ENCODE data around the gene RAB11B. TPM values are rescaled to one million over a fixed set of nuclear protein-coding genes. Genes with fewer than 3 reads are reported as not detected.
"Not testable (repeated sequence)": the region's sequence is repeated elsewhere in the genome, so short reads cannot be mapped to it uniquely, and the experiment has no call there.

The RAB11B gene
- total RNA-seq, 4 donors from 2014 or later, result 28.6 to 71.8 (median 36.1) TPM

DNA sequence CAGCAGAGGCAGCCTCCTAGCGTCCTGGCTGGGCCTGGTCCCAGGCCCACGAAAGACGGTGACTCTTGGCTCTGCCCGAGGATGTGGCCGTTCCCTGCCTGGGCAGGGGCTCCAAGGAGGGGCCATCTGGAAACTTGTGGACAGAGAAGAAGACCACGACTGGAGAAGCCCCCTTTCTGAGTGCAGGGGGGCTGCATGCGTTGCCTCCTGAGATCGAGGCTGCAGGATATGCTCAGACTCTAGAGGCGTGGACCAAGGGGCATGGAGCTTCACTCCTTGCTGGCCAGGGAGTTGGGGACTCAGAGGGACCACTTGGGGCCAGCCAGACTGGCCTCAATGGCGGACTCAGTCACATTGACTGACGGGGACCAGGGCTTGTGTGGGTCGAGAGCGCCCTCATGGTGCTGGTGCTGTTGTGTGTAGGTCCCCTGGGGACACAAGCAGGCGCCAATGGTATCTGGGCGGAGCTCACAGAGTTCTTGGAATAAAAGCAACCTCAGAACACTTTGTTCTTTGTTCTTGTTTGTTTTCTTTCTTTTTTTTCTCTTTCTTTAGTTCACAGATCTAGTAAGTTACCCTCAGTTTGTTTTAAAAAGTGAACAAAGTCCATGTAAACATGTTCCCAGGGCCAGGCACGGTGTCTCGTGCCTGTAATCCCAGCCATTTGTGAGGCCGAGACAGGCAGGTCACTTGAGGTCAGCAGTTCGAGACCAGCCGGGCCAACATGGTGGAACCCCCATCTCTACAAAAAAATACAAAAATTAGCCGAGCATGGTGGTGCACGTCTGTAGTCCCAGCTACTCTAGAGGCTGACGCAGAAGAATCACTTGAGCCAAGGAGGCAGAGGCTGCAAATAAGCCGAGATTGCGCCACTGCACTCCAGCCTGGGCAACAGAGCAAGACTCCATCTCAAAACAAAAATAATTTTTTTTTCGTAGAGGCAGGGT, 16.0 kb upstream of the RAB11B start:
- peaks cover 0 to 11% (median 4%) of the 10 kb centered on the region in 3 donors for H3K4me1 ChIP-seq
- H3K27ac ChIP-seq, result peak overlapping the region in 2 of 4 donors; percentile 49 to 60
- ATAC-seq, result peak; percentile 73
- no peaks in the 10 kb centered on the region for H3K27me3 ChIP-seq
- peak; percentile 33 for TF ChIP-seq POLR2AphosphoS5 (IDR thresholded peaks at IDR 0.05)
- TF ChIP-seq, protein P1, sequence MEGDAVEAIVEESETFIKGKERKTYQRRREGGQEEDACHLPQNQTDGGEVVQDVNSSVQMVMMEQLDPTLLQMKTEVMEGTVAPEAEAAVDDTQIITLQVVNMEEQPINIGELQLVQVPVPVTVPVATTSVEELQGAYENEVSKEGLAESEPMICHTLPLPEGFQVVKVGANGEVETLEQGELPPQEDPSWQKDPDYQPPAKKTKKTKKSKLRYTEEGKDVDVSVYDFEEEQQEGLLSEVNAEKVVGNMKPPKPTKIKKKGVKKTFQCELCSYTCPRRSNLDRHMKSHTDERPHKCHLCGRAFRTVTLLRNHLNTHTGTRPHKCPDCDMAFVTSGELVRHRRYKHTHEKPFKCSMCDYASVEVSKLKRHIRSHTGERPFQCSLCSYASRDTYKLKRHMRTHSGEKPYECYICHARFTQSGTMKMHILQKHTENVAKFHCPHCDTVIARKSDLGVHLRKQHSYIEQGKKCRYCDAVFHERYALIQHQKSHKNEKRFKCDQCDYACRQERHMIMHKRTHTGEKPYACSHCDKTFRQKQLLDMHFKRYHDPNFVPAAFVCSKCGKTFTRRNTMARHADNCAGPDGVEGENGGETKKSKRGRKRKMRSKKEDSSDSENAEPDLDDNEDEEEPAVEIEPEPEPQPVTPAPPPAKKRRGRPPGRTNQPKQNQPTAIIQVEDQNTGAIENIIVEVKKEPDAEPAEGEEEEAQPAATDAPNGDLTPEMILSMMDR (IDR thresholded peaks at IDR 0.05), result no peak
- H3K9me3 ChIP-seq, result no peaks in the 10 kb centered on the region
- 77 to 81% methylated on average over 3 to 16 of the region's 26 CpGs for WGBS, 2 donors (ENCODE audit: low coverage in 1 of 2)
- H3K4me3 ChIP-seq, result no peak overlapping the region
- H3K36me3 ChIP-seq, result peaks cover 0 to 34% of the 10 kb centered on the region in 2 donors

DNA sequence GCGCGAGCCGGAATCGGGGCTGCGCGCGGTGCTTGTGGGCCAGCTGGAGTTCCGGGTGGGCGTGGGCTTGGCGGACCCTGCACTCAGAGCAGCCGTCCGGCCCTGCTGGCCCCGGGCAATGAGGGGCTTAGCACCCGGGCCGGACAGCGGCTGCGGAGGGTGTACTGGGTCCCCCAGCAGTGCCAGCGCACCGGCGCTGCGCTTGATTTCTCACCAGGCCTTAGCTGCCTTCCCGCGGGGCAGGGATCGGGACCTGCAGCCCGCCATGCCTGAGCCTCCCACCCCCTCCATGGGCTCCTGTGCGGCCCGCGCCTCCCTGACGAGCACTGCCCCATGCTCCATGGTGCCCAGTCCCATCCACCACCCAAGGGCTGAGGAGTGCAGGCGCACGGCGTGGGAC, 14.4 kb upstream of the RAB11B start:
- Histone ChIP-seq H3K36me3 (peaks cover 0 to 39% of the 10 kb centered on the region in 2 donors), H3K4me1 (peaks cover 0 to 11% (median 4%) of the 10 kb centered on the region in 3 donors)
- H3K9me3 ChIP-seq, H3K27me3 ChIP-seq, ATAC-seq, H3K27ac ChIP-seq, H3K4me3 ChIP-seq: not testable (repeated sequence)
- WGBS, 2 donors (ENCODE audit: low coverage in 1 of 2), result no CpG with 5 or more reads among the region's 32 CpGs

DNA sequence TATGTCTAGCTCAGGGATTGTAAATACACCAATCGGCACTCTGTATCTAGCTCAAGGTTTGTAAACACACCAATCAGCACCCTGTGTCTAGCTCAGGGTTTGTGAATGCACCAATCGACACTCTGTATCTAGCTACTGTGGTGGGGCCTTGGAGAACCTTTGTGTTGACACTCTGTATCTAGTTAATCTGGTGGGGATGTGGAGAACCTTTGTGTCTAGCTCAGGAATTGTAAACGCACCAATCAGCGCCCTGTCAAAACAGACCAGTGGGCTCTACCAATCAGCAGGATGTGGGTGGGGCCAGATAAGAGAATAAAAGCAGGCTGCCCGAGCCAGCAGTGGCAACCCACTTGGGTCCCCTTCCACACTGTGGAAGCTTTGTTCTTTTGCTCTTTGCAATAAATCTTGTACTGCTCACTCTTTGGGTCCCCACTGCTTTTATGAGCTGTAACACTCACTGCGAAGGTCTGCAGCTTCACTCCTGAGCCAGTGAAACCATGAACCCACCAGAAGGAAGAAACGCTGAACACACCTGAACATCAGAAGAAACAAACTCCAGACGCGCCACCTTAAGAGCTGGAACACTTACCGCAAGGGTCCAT, 13.7 kb upstream of the RAB11B start:
- not testable (repeated sequence) for H3K9me3 ChIP-seq, H3K27ac ChIP-seq, ATAC-seq, H3K4me3 ChIP-seq, H3K27me3 ChIP-seq
- Histone ChIP-seq H3K36me3 (peaks cover 0 to 33% of the 10 kb centered on the region in 2 donors), H3K4me1 (peaks cover 0 to 11% (median 4%) of the 10 kb centered on the region in 3 donors)
- 68 to 100% methylated on average over 1 to 4 of the region's 10 CpGs for WGBS, 2 donors (ENCODE audit: low coverage in 1 of 2)

DNA sequence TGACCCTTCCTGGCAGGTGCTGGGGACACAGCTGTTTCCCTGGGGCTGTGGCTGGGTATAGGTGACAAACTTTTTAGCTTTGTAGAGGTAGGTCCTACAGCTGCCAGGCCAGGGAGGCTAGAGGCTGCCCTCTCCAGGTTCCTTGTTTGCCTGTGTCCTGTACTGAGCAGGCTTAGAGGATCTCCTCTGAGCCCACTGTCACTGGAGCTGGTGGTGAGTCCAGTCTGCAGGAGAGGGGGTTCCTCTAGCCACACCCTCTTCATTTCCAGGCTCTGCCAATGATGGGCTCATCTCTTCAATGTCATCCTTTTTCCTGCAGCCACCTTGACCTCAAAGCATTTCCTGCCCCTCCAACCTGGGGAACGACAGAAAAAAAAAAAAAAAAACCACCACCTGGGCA, 12.6 kb upstream of the RAB11B start:
- H3K27ac ChIP-seq, result no peak overlapping the region
- WGBS, 2 donors (ENCODE audit: low coverage in 1 of 2), result 83% methylated on average over 1 of the region's 1 CpG
- no peaks in the 10 kb centered on the region for H3K9me3 ChIP-seq
- H3K4me1 ChIP-seq, result peaks cover 0 to 11% (median 4%) of the 10 kb centered on the region in 3 donors
- ATAC-seq, result no peak
- H3K4me3 ChIP-seq, result no peak overlapping the region
- TF ChIP-seq, protein P1 (IDR thresholded peaks at IDR 0.05), result no peak
- TF ChIP-seq POLR2A (IDR thresholded peaks at IDR 0.05), result no peak
- TF ChIP-seq EP300 (IDR thresholded peaks at IDR 0.05), result no peak
- no peak for TF ChIP-seq POLR2AphosphoS5 (IDR thresholded peaks at IDR 0.05)
- H3K27me3 ChIP-seq, result no peaks in the 10 kb centered on the region
- H3K36me3 ChIP-seq, result peaks cover 0 to 32% of the 10 kb centered on the region in 2 donors

DNA sequence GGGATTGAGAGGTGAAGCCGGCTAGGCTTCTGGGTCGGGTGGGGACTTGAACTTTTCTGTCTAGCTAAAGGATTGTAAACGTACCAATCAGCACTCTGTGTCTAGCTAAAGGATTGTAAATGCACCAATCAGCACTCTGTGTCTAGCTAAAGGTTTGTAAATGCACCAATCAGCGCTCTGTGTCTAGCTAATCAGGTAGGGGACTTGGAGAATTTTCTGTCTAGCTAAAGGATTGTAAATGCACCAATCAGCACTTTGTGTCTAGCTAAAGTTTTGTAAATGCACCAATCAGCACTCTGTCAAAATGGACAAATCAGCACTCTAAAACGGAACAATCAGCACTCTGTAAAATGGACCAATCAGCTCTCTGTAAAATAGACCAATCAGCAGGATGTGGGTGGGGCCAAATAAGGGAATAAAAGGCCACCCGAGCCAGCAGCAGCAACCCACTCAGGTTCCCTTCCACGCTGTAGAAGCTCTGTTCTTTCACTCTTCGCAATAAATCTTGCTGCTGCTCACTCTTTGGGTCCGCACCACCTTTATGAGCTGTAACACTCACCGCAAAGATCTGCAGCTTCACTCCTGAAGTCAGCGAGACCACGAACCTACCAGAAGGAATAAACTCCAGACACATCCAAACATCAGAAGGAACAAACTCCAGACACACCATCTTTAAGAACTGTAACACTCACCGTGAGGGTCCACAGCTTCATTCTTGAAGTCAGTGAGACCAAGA, 10.8 kb upstream of the RAB11B start:
- not testable (repeated sequence) for H3K4me3 ChIP-seq, H3K9me3 ChIP-seq, ATAC-seq, H3K27ac ChIP-seq, H3K27me3 ChIP-seq, H3K4me1 ChIP-seq
- H3K36me3 ChIP-seq, result peaks cover 0 to 25% of the 10 kb centered on the region in 2 donors
- WGBS, 2 donors (ENCODE audit: low coverage in 1 of 2), result 86 to 90% methylated on average over 5 to 10 of the region's 13 CpGs

DNA sequence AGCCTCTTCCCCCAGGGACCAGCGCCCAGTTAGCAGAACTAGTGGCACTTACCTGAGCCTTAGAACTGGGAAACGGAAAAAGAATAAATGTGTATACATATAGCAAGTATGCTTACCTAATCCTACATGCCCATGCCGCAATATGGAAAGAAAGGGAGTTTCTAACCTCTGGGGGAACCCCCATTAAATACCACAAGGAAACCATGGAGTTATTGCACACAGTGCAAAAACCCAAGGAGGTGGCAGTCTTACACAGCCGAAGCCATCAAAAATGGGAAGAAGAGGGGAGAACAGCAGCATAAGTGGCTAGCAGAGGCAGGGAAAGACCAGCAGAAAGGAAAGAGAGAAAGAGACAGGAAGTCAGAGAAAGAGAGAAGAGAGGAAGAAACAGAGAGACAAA, 5.6 kb upstream of the RAB11B start:
- H3K27me3 ChIP-seq, ATAC-seq, H3K4me3 ChIP-seq, H3K4me1 ChIP-seq, H3K27ac ChIP-seq, H3K36me3 ChIP-seq, H3K9me3 ChIP-seq: not testable (repeated sequence)
- WGBS, 2 donors (ENCODE audit: low coverage in 1 of 2), result 62 to 91% methylated on average over 3 to 4 of the region's 4 CpGs

DNA sequence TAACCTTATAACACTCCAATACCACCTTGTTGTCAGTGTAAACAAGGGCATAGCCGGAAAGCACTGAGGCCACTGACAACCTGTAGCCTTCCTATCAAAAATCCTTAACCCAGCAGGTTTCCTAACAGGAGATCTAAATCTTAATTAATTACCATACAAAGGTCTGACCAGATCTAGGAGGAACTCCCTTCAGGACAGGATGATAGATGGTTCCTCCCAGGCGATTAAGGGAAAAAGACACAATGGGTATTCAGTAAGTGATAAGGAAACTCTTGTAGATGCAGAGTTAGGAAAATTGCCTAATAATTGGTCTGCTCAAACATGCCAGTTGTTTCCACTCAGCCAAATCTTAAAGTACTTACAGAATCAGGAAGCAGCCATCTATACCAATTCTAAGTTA, 5.1 kb upstream of the RAB11B start:
- H3K27me3 ChIP-seq, H3K4me1 ChIP-seq, H3K27ac ChIP-seq, H3K36me3 ChIP-seq, H3K4me3 ChIP-seq, ATAC-seq, H3K9me3 ChIP-seq: not testable (repeated sequence)
- WGBS, 2 donors (ENCODE audit: low coverage in 1 of 2), result 48% methylated on average over 2 of the region's 2 CpGs; no CpG with 5 or more reads in 1 of the 2 donors

DNA sequence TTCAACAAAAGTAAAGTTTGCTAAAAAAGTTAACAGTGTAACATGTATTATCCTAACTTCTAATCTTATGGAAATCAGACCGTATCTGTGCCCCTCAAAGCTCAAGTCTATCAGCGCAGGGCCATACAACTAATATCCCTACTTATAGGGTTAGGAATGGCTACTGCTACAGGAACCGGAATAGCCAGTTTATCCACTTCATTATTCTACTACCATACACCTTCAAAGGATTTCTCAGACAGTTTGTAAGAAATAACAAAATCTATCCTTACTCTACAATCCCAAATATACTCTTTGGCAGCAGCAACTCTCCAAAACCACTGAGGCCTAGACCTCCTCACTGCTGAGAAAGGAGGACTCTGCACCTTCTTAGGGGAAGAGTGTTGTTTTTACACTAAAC, 4.6 kb upstream of the RAB11B start:
- H3K4me1 ChIP-seq, H3K9me3 ChIP-seq, ATAC-seq, H3K4me3 ChIP-seq, H3K36me3 ChIP-seq, H3K27me3 ChIP-seq: not testable (repeated sequence)
- peak overlapping the region in 1 of 4 donors; percentile 1 for H3K27ac ChIP-seq
- WGBS, 2 donors (ENCODE audit: low coverage in 1 of 2), result 91 to 95% methylated on average over 3 of the region's 3 CpGs

DNA sequence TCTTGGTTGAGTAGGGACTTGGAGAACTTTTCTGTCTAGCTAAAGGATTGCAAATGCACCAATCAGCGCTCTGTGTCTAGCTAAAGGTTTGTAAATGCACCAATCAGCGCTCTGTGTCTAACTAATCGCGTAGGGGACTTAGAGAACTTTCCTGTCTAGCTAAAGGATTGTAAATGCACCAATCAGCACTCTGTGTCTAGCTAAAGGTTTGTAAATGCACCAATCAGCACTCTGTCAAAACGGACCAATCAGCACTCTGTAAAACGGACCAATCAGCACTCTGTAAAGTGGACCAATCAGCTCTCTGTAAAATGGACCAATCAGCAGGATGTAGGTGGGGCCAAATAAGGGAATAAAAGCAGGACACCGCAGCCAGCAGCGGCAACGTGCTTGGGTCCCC, 3.7 kb upstream of the RAB11B start:
- WGBS, 2 donors (ENCODE audit: low coverage in 1 of 2), result 81 to 93% methylated on average over 3 to 4 of the region's 9 CpGs
- H3K9me3 ChIP-seq, H3K27ac ChIP-seq, H3K27me3 ChIP-seq, ATAC-seq, H3K36me3 ChIP-seq, H3K4me3 ChIP-seq: not testable (repeated sequence)
- peaks cover 5 to 18% (median 6%) of the 10 kb centered on the region in 3 donors for H3K4me1 ChIP-seq

Data from gastroesophageal sphincter (tissue), 4 donors.